GM12878 (cell line): ENCODE measurements around the gene SLC28A1. TPM values are rescaled to one million over a fixed set of nuclear protein-coding genes. Genes with fewer than 3 reads are reported as not detected.

Experiments
- ASH2L ChIP-seq: fragments of 300-600, 200-600 bp; sonication (generic); IDR thresholded peaks from 2 replicates; pipeline ENCODE4 v1.6.1; 2017; ENCODE audit warnings: low read depth, mild to moderate bottlenecking, borderline replicate concordance
- BACH1 ChIP-seq: fragments of 450-650 bp; IDR thresholded peaks from 2 replicates; pipeline ENCODE4 v1.6.1; 2017; ENCODE audit warnings: mild to moderate bottlenecking, borderline replicate concordance
- BMI1 ChIP-seq: fragments of 450-650 bp; IDR thresholded peaks from 2 replicates; pipeline ENCODE4 v1.6.1; 2016; ENCODE audit warnings: mild to moderate bottlenecking, moderate library complexity, borderline replicate concordance
- CEBPZ ChIP-seq: fragments of 150-350 bp; IDR thresholded peaks from 2 replicates; pipeline ENCODE4 v1.6.1; 2016; ENCODE audit warnings: low read depth, low read length
- GATAD2B ChIP-seq: fragments of 450-650 bp; conservative IDR thresholded peaks from 2 replicates; pipeline ENCODE4 v1.6.1; 2017; ENCODE audit warnings: low read depth, mild to moderate bottlenecking, moderate library complexity
- NFYA ChIP-seq: IDR thresholded peaks from 2 replicates; pipeline ENCODE4 v1.6.1; 2011; ENCODE audit warnings: low read depth, mild to moderate bottlenecking, low read length, improper control_type of control experiment, borderline replicate concordance
- PML ChIP-seq: IDR thresholded peaks from 2 replicates; pipeline ENCODE4 v1.6.1; 2012; ENCODE audit warnings: low read length, inconsistent platforms
- RBBP5 ChIP-seq: fragments of 200-600 bp; sonication (generic); conservative IDR thresholded peaks from 2 replicates; pipeline ENCODE4 v1.6.1; 2016
- SIX5 ChIP-seq: IDR thresholded peaks from 2 replicates; pipeline ENCODE4 v1.6.1; 2011; ENCODE audit warnings: mild to moderate bottlenecking, low read depth, low read length, moderate library complexity; ENCODE audit not compliant: severe bottlenecking
- SREBF2 ChIP-seq: IDR thresholded peaks from 2 replicates; pipeline ENCODE4 v1.6.1; 2012; ENCODE audit warnings: mild to moderate bottlenecking, low read length
- SRF ChIP-seq, 2 experiments: IDR thresholded peaks; 2 replicates each; pipeline ENCODE4 v1.6.1; 2011; ENCODE audit warnings: low read depth in 2 of 2, low read length in 2 of 2, mild to moderate bottlenecking in 1 of 2, moderate library complexity in 1 of 2
- WRNIP1 ChIP-seq: IDR thresholded peaks from 2 replicates; pipeline ENCODE4 v1.6.1; 2011; ENCODE audit warnings: low read depth, low read length, improper control_type of control experiment, borderline replicate concordance
- ZBTB33 ChIP-seq: fragments of 450-650 bp; IDR thresholded peaks from 2 replicates; pipeline ENCODE4 v1.6.1; 2017; ENCODE audit warnings: mild to moderate bottlenecking
- ZNF384 ChIP-seq: IDR thresholded peaks from 2 replicates; pipeline ENCODE4 v1.6.1; 2012; ENCODE audit warnings: low read depth, mild to moderate bottlenecking, low read length, improper control_type of control experiment, borderline replicate concordance
- polyA plus RNA-seq, 11 experiments: library from polyadenylated mRNA; depleted of rRNA in 4 of 11; unstranded in 6 of 11; stranded (reverse) in 5 of 11; fragments of >200 nt; fragmentation: Nextera tagmentation in 4 of 11; fragmentation: Illumina TruSeq in 1 of 11; extraction: Ambion mirVana in 4 of 11; extraction: Trizol in 1 of 11; gene quantifications; 1 replicate in 1 of 11; 2 replicates in 10 of 11; pipeline versions ENCODE4 v1.2.1 to v1.2.3, GENCODE V29; 2011 to 2016; ENCODE audit warnings: inconsistent platforms in 2 of 11, missing spikeins in 2 of 11, low read depth in 1 of 11
- total RNA-seq, 4 experiments: library from RNA; depleted of rRNA in 3 of 4; stranded (reverse); fragments of >200 nt in 3 of 4; fragmentation: Illumina TruSeq in 1 of 4; extraction: Trizol in 1 of 4; gene quantifications; 2 replicates each; pipeline versions ENCODE4 v1.2.1 to v1.2.3, GENCODE V29; 2013 to 2021
- TF ChIP-seq, protein P1 (sequence below): IDR thresholded peaks from 2 replicates; pipeline ENCODE4 v1.6.1; 2012; ENCODE audit warnings: improper control_type of control experiment, low read depth, low read length; ENCODE audit not compliant: insufficient replicate concordance
- TF ChIP-seq, protein P2 (sequence below): IDR thresholded peaks from 2 replicates; pipeline ENCODE4 v1.6.1; 2011; ENCODE audit warnings: borderline replicate concordance, low read depth, mild to moderate bottlenecking, moderate library complexity, low read length; ENCODE audit not compliant: insufficient read depth, poor library complexity, severe bottlenecking

SLC28A1 gene
- total and polyA plus RNA-seq, 10 of the 15 experiments (the other 5 are each of a cell fraction or from before 2014, with no cell fraction given): not detected

DNA sequence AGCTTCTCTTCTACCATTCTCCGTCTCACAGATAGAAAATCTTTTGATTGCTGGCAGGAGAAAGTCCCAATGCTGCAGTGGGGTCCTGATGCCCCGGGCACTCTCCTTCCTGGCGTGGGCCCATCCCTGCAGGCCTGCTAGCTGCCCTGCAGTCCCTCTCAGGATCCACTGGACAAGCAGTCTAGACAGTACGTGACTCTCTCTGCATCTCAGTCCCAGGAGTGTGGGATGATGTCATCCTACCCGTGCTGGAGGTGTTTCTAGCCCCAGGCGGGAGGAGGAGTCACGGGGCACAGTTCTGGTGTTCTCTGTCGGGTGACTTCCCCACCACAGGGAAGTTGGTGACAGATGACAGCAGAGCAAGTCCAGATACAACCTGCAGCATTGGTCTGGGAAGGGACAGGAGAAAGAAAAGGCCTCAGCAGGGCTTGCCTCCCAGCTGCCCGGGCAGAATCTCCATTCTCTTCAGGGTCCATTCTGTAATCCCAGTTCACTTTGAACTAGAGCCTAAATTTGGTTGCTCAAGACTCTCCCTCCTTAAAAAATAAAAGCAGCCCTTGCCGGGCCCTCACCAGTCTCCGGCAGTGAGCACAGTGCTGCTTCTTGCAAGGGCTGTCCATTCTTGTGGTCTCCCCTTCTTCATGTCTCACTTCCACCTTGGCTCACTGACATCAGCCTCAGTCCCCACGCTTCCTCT is 30.6 kb downstream of the SLC28A1 start (continued):
- TF ChIP-seq GATAD2B (0 out of 2 replicates have a peak, but pooled peaks have one; percentile 57), ZNF384 (no peak), SRF (IDR thresholded peaks at IDR 0.05; ENCODE audit: low read depth in 2 of 2, low read length in 2 of 2) (no peak), CEBPZ (no peak), BACH1 (peak; percentile 44; the same call in 1 of the 2 replicates), NFYA (no peak), ZBTB33 (no peak), PML (no peak), BMI1 (no peak), SIX5 (no peak), RBBP5 (no peak), SREBF2 (no peak), ASH2L (no peak), WRNIP1 (no peak)
- TF ChIP-seq, protein P1, sequence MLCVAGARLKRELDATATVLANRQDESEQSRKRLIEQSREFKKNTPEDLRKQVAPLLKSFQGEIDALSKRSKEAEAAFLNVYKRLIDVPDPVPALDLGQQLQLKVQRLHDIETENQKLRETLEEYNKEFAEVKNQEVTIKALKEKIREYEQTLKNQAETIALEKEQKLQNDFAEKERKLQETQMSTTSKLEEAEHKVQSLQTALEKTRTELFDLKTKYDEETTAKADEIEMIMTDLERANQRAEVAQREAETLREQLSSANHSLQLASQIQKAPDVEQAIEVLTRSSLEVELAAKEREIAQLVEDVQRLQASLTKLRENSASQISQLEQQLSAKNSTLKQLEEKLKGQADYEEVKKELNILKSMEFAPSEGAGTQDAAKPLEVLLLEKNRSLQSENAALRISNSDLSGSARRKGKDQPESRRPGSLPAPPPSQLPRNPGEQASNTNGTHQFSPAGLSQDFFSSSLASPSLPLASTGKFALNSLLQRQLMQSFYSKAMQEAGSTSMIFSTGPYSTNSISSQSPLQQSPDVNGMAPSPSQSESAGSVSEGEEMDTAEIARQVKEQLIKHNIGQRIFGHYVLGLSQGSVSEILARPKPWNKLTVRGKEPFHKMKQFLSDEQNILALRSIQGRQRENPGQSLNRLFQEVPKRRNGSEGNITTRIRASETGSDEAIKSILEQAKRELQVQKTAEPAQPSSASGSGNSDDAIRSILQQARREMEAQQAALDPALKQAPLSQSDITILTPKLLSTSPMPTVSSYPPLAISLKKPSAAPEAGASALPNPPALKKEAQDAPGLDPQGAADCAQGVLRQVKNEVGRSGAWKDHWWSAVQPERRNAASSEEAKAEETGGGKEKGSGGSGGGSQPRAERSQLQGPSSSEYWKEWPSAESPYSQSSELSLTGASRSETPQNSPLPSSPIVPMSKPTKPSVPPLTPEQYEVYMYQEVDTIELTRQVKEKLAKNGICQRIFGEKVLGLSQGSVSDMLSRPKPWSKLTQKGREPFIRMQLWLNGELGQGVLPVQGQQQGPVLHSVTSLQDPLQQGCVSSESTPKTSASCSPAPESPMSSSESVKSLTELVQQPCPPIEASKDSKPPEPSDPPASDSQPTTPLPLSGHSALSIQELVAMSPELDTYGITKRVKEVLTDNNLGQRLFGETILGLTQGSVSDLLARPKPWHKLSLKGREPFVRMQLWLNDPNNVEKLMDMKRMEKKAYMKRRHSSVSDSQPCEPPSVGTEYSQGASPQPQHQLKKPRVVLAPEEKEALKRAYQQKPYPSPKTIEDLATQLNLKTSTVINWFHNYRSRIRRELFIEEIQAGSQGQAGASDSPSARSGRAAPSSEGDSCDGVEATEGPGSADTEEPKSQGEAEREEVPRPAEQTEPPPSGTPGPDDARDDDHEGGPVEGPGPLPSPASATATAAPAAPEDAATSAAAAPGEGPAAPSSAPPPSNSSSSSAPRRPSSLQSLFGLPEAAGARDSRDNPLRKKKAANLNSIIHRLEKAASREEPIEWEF: no peak
- TF ChIP-seq, protein P2, sequence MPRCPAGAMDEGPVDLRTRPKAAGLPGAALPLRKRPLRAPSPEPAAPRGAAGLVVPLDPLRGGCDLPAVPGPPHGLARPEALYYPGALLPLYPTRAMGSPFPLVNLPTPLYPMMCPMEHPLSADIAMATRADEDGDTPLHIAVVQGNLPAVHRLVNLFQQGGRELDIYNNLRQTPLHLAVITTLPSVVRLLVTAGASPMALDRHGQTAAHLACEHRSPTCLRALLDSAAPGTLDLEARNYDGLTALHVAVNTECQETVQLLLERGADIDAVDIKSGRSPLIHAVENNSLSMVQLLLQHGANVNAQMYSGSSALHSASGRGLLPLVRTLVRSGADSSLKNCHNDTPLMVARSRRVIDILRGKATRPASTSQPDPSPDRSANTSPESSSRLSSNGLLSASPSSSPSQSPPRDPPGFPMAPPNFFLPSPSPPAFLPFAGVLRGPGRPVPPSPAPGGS: no peak
